H1 (cell line): ENCODE results near the gene GPD1L. TPM values are rescaled to one million over a fixed set of nuclear protein-coding genes. Genes with fewer than 3 reads are reported as not detected.

Experiments
- CTCF ChIA-PET: fragments of 300-600 bp; sonication (Branson Sonifier 250); formaldehyde crosslinking; loops from one replicate; lab custom pipeline; 2021; ENCODE audit not compliant: partially characterized antibody; lab: Charles Lee
- POLR2A ChIA-PET: fragments of 300-600 bp; sonication (Branson Sonifier 250); formaldehyde crosslinking; loops from one replicate; lab custom pipeline; 2021; ENCODE audit warnings: inconsistent platforms; ENCODE audit not compliant: partially characterized antibody; lab: Charles Lee
- DNase-seq, 2 experiments: peaks; one replicate each; pipeline versions ENCODE4 v3.0.0 to v3.0.0-alpha.2; 2010 to 2022; ENCODE audit warnings: low spot score in 2 of 2, low read depth in 1 of 2, mixed read lengths in 1 of 2
- FAIRE-seq: peaks from 2 replicates; lab custom pipeline; 2011; peaks lifted over from hg19 to GRCh38; lab: Jason Lieb, UNC
- H2AFZ ChIP-seq: 2 replicates; pipeline ENCODE4 v1.8.1; 2012; ENCODE audit warnings: low read length, inconsistent platforms
- H2AK5ac ChIP-seq: 2 replicates; pipeline ENCODE4 v1.6.1; 2013; ENCODE audit warnings: low read depth, low read length
- H2BK120ac ChIP-seq: replicated peaks from 2 replicates; pipeline ENCODE3; 2013; ENCODE audit warnings: low read depth, low read length, inconsistent platforms
- H2BK12ac ChIP-seq: 2 replicates; pipeline ENCODE4 v1.6.1; 2013; ENCODE audit warnings: low read depth, low read length
- H2BK15ac ChIP-seq: 2 replicates; pipeline ENCODE4 v1.6.1; 2013; ENCODE audit warnings: low read length
- H2BK20ac ChIP-seq: 2 replicates; pipeline ENCODE4 v1.6.1; 2013; ENCODE audit warnings: low read length
- H2BK5ac ChIP-seq: 2 replicates; pipeline ENCODE4 v1.6.1; 2013; ENCODE audit warnings: low read depth, low read length
- H3K14ac ChIP-seq: 2 replicates; pipeline ENCODE4 v1.6.1; 2013; ENCODE audit warnings: inconsistent platforms; ENCODE audit not compliant: insufficient read length
- H3K18ac ChIP-seq: 2 replicates; pipeline ENCODE4 v1.6.1; 2013; ENCODE audit warnings: low read length; ENCODE audit errors: extremely low read depth
- H3K23ac ChIP-seq: 2 replicates; pipeline ENCODE4 v1.6.1; 2013; ENCODE audit warnings: inconsistent platforms; ENCODE audit not compliant: insufficient read length
- H3K23me2 ChIP-seq: 2 replicates; pipeline ENCODE4 v1.6.1; 2013; ENCODE audit warnings: low read depth, low read length
- H3K27ac ChIP-seq: 2 replicates; pipeline ENCODE4 v1.6.1; 2011; ENCODE audit warnings: low read depth, low read length, inconsistent platforms
- H3K27me3 ChIP-seq, 4 experiments: replicated peaks in 1 of 4; 1 replicate in 1 of 4; 2 replicates in 3 of 4; pipeline versions ENCODE4 v1.6.1 to v1.8.1; 2011 to 2013; ENCODE audit warnings: low read length in 3 of 4, mild to moderate bottlenecking in 3 of 4, inconsistent platforms in 2 of 4, mixed read lengths in 2 of 4, moderate library complexity in 1 of 4; ENCODE audit not compliant: control insufficient read depth in 3 of 4, insufficient read depth in 3 of 4; ENCODE audit errors: extremely low read depth in 1 of 4
- H3K36me3 ChIP-seq, 4 experiments: 2 replicates each; pipeline versions ENCODE4 v1.6.1 to v1.8.1; 2011 to 2013; ENCODE audit warnings: mild to moderate bottlenecking in 4 of 4, low read length in 3 of 4, moderate library complexity in 2 of 4, control low read depth in 1 of 4, inconsistent platforms in 1 of 4; ENCODE audit not compliant: insufficient read depth in 4 of 4, control insufficient read depth in 2 of 4
- H3K4ac ChIP-seq: replicated peaks from 2 replicates; pipeline ENCODE3; 2013; ENCODE audit warnings: low read length, low read depth, mixed read lengths, inconsistent platforms; ENCODE audit not compliant: insufficient read length
- H3K4me1 ChIP-seq, 4 experiments: replicated peaks in 1 of 4; 1 replicate in 1 of 4; 2 replicates in 3 of 4; pipeline versions ENCODE4 v1.6.1 to v1.8.1; 2011 to 2013; ENCODE audit warnings: low read length in 3 of 4, inconsistent platforms in 2 of 4, mixed read lengths in 1 of 4; ENCODE audit not compliant: insufficient read depth in 4 of 4, control insufficient read depth in 3 of 4
- H3K4me2 ChIP-seq, 2 experiments: 2 replicates each; pipeline versions ENCODE4 v1.6.1 to v1.8.1; 2011 to 2013; ENCODE audit warnings: low read depth in 2 of 2, low read length in 2 of 2, control low read depth in 1 of 2, inconsistent platforms in 1 of 2, mild to moderate bottlenecking in 1 of 2; ENCODE audit not compliant: insufficient read depth in 1 of 2
- H3K4me3 ChIP-seq, 4 experiments: fragments of 200-600, 300-600 bp in 1 of 4; sonication (generic), shearing (Covaris generic), sonication (Bioruptor Twin) in 1 of 4; 2 replicates each; pipeline versions ENCODE4 v1.5.1 to v1.8.1; 2011 to 2016; ENCODE audit warnings: low read length in 4 of 4, low read depth in 3 of 4, control low read depth in 2 of 4, inconsistent platforms in 2 of 4, mild to moderate bottlenecking in 2 of 4, mixed read lengths in 1 of 4, moderate library complexity in 1 of 4; ENCODE audit not compliant: insufficient read depth in 2 of 4; ENCODE audit errors: extremely low read depth in 1 of 4
- H3K56ac ChIP-seq: replicated peaks from 2 replicates; pipeline ENCODE3; 2013; ENCODE audit warnings: low read depth, mild to moderate bottlenecking, mixed read lengths, low read length, inconsistent platforms; ENCODE audit not compliant: insufficient read length
- H3K79me1 ChIP-seq: 2 replicates; pipeline ENCODE4 v1.6.1; 2013; ENCODE audit warnings: low read depth, low read length, control low read depth
- H3K79me2 ChIP-seq, 2 experiments: 2 replicates each; pipeline versions ENCODE4 v1.6.1 to v1.8.1; 2012 to 2013; ENCODE audit warnings: low read length in 2 of 2, mild to moderate bottlenecking in 2 of 2, inconsistent platforms in 1 of 2; ENCODE audit not compliant: insufficient read depth in 2 of 2, control insufficient read depth in 1 of 2
- H3K9ac ChIP-seq, 4 experiments: replicated peaks in 1 of 4; 1 replicate in 1 of 4; 2 replicates in 3 of 4; pipeline versions ENCODE4 v1.6.1 to v1.8.1; 2011 to 2013; ENCODE audit warnings: low read depth in 3 of 4, low read length in 3 of 4, control low read depth in 2 of 4, mild to moderate bottlenecking in 2 of 4, moderate library complexity in 2 of 4, inconsistent platforms in 1 of 4; ENCODE audit errors: extremely low read depth in 1 of 4
- H3K9me3 ChIP-seq, 2 experiments: 2 replicates each; pipeline versions ENCODE4 v1.6.1 to v1.8.1; 2012 to 2013; ENCODE audit warnings: mild to moderate bottlenecking in 2 of 2, moderate library complexity in 2 of 2, control low read depth in 1 of 2, inconsistent platforms in 1 of 2, low read depth in 1 of 2, low read length in 1 of 2, mixed read lengths in 1 of 2; ENCODE audit not compliant: insufficient read depth in 2 of 2
- H4K20me1 ChIP-seq, 2 experiments: replicated peaks in 1 of 2; 2 replicates each; pipeline versions ENCODE3 to v1.8.1; 2011 to 2013; ENCODE audit warnings: inconsistent platforms in 2 of 2, low read length in 2 of 2, mild to moderate bottlenecking in 1 of 2; ENCODE audit not compliant: insufficient read depth in 2 of 2, control insufficient read depth in 1 of 2
- H4K5ac ChIP-seq: 2 replicates; pipeline ENCODE4 v1.6.1; 2013; ENCODE audit warnings: low read length, low read depth, mixed read lengths, inconsistent platforms; ENCODE audit not compliant: insufficient read length
- H4K8ac ChIP-seq: 2 replicates; pipeline ENCODE4 v1.8.0; 2013; ENCODE audit warnings: mild to moderate bottlenecking, moderate library complexity, low read length, inconsistent platforms; ENCODE audit not compliant: insufficient read depth; ENCODE audit errors: extremely low read depth
- H4K91ac ChIP-seq: replicated peaks from 2 replicates; pipeline ENCODE3; 2013; ENCODE audit warnings: low read length, mixed read lengths, inconsistent platforms; ENCODE audit not compliant: insufficient read length
- BCL11A ChIP-seq, 2 experiments: IDR thresholded peaks; one replicate each; pipeline ENCODE4 v1.6.1; 2011; ENCODE audit warnings: low read depth in 2 of 2, low read length in 2 of 2, mild to moderate bottlenecking in 2 of 2
- BRCA1 ChIP-seq: IDR thresholded peaks from 2 replicates; pipeline ENCODE4 v1.6.1; 2012; ENCODE audit warnings: low read depth, low read length, improper control_type of control experiment
- CEBPB ChIP-seq: IDR thresholded peaks from 2 replicates; pipeline ENCODE4 v1.6.1; 2012; ENCODE audit warnings: low read depth, low read length
- CREB1 ChIP-seq: IDR thresholded peaks from 2 replicates; pipeline ENCODE4 v1.6.1; 2012; ENCODE audit warnings: inconsistent platforms
- CTBP2 ChIP-seq: IDR thresholded peaks from 2 replicates; pipeline ENCODE4 v1.7.0; 2011; ENCODE audit warnings: borderline replicate concordance, mild to moderate bottlenecking, moderate library complexity, mixed read lengths, low read length; ENCODE audit not compliant: insufficient read depth, insufficient read length
- EZH2 ChIP-seq: fragments of 200-600 bp; sonication (generic); IDR thresholded peaks from 2 replicates; pipeline ENCODE4 v1.7.1; 2012; ENCODE audit warnings: low read depth, mild to moderate bottlenecking, moderate library complexity, low read length, inconsistent platforms; ENCODE audit not compliant: severe bottlenecking
- FOSL1 ChIP-seq: IDR thresholded peaks from 2 replicates; pipeline ENCODE4 v1.6.1; 2011; ENCODE audit warnings: mild to moderate bottlenecking, low read depth, low read length, moderate library complexity; ENCODE audit not compliant: insufficient read depth
- JUN ChIP-seq: IDR thresholded peaks from 2 replicates; pipeline ENCODE4 v1.6.1; 2011; ENCODE audit warnings: low read depth, mild to moderate bottlenecking, improper control_type of control experiment, low read length
- SIN3A ChIP-seq, 2 experiments: IDR thresholded peaks in 1 of 2; conservative IDR thresholded peaks in 1 of 2; 2 replicates each; pipeline ENCODE4 v1.6.1; 2011 to 2012; ENCODE audit warnings: low read length in 2 of 2, improper control_type of control experiment in 1 of 2, low read depth in 1 of 2, mild to moderate bottlenecking in 1 of 2
- SIRT6 ChIP-seq: IDR thresholded peaks from one replicate; pipeline ENCODE4 v1.7.1; 2012; ENCODE audit warnings: low read length, inconsistent platforms
- SIX5 ChIP-seq: IDR thresholded peaks from 2 replicates; pipeline ENCODE4 v1.6.1; 2011; ENCODE audit warnings: mild to moderate bottlenecking, low read depth, low read length
- SP1 ChIP-seq: IDR thresholded peaks from 2 replicates; pipeline ENCODE4 v1.6.1; 2011; ENCODE audit warnings: low read depth, low read length
- SP2 ChIP-seq: IDR thresholded peaks from 2 replicates; pipeline ENCODE4 v1.6.1; 2012; ENCODE audit warnings: mild to moderate bottlenecking, low read length, inconsistent platforms
- TAF1 ChIP-seq: IDR thresholded peaks from 2 replicates; pipeline ENCODE4 v1.6.1; 2011; ENCODE audit warnings: mild to moderate bottlenecking, low read depth, low read length
- TBP ChIP-seq: IDR thresholded peaks from 2 replicates; pipeline ENCODE4 v1.6.1; 2011; ENCODE audit warnings: low read depth, low read length, improper control_type of control experiment
- polyA plus RNA-seq, 7 experiments: library from polyadenylated mRNA; depleted of rRNA in 3 of 7; stranded (reverse) in 5 of 7; unstranded in 2 of 7; fragments of >200 nt in 5 of 7; fragments of 200-250 nt in 2 of 7; gene quantifications; 1 replicate in 5 of 7; 2 replicates in 1 of 7; 4 replicates in 1 of 7; pipeline versions ENCODE4 v1.2.1 to v1.2.3, GENCODE V29; 2011 to 2013; ENCODE audit warnings: missing spikeins in 2 of 7, mixed read lengths in 2 of 7
- total RNA-seq: library from RNA; stranded (reverse); fragmentation: NEBNext Ultra II Directional; extraction: Animal tissue kit (Norgen Biotek cat#: 25700); gene quantifications from 2 replicates; pipeline ENCODE4 v1.2.1, GENCODE V29; 2021

GPD1L gene
- total and polyA plus RNA-seq, 2 of the 8 experiments (the other 6 are each of a cell fraction or from before 2014, with no cell fraction given), result 2.4 to 8.4 TPM

DNA sequence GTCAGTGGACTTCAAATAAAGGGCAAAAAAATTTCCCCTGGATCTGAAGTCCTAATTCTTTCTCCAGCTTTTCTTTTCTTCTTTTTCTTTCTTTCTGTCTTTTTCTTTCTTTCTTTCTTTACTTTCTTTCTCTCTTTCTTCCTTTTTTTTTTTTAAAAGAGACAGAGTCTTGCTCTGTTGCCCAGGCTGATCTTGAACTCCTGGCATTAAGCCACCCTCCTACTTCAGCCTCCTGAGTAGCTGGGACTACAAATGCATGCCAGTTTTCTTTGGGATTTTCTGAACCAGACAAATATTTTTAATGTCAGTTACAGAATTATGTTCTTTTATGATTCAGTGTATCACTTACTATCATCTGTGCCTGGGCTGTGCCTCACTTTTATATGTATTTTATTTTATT lies 86.7 kb downstream of the GPD1L start:
- Histone ChIP-seq H2BK120ac (no peak overlapping the region), H3K27ac (no peak overlapping the region), H3K23me2 (no peaks in the 10 kb centered on the region), H3K4me1 (no peaks in the 10 kb centered on the region; a peak in 1 of 7 replicates), H2BK12ac (no peak overlapping the region), H3K4me2 (no peak overlapping the region), H3K23ac (no peak overlapping the region), H4K5ac (no peak overlapping the region), H3K79me2 (no peaks in the 10 kb centered on the region), H3K18ac (no peak overlapping the region), H2AFZ (no peak overlapping the region), H3K36me3 (no peaks in the 10 kb centered on the region), H3K4me3 (no peak overlapping the region), H4K8ac (no peak overlapping the region), H4K91ac (no peak overlapping the region), H2AK5ac (no peak overlapping the region), H3K4ac (no peak overlapping the region), H4K20me1 (no peaks in the 10 kb centered on the region), H3K79me1 (no peaks in the 10 kb centered on the region), H3K9me3 (no peaks in the 10 kb centered on the region), H2BK20ac (no peak overlapping the region), H3K56ac (no peak overlapping the region), H3K14ac (no peak overlapping the region), H2BK5ac (no peak overlapping the region), H2BK15ac (no peak overlapping the region), H3K9ac (no peak overlapping the region), H3K27me3 (no peaks in the 10 kb centered on the region)
- DNase-seq (no peak), FAIRE-seq (no peak)
- POLR2A ChIA-PET, result no interaction called here
- CTCF ChIA-PET, result interaction anchor here (0.8 kb wide), 1 partner anchor 13 kb away, joined by 3 read pairs; no protein-coding TSS in a partner anchor
- TF ChIP-seq SIRT6 (no peak), SP2 (no peak), EZH2 (no peak), CREB1 (no peak), TBP (no peak), FOSL1 (no peak), BCL11A (IDR thresholded peaks at IDR 0.05; ENCODE audit: low read depth in 2 of 2, low read length in 2 of 2) (no peak), SP1 (no peak), SIX5 (no peak), CTBP2 (no peak), TAF1 (no peak), BRCA1 (no peak), JUN (no peak), SIN3A (conservative IDR thresholded peaks at IDR 0.05 in 1 of 2, IDR thresholded peaks at IDR 0.05 in 1 of 2; ENCODE audit: low read depth in 1 of 2, low read length in 2 of 2) (no peak), CEBPB (no peak)
